ENCODE results near the gene CXCL16. TPM values are rescaled to one million over a fixed set of nuclear protein-coding genes. Genes with fewer than 3 reads are reported as not detected.

CXCL16 gene
- polyA plus RNA-seq, 6 donors from 2014 or later = 12.2 to 19.8 (median 18.4) TPM

DNA sequence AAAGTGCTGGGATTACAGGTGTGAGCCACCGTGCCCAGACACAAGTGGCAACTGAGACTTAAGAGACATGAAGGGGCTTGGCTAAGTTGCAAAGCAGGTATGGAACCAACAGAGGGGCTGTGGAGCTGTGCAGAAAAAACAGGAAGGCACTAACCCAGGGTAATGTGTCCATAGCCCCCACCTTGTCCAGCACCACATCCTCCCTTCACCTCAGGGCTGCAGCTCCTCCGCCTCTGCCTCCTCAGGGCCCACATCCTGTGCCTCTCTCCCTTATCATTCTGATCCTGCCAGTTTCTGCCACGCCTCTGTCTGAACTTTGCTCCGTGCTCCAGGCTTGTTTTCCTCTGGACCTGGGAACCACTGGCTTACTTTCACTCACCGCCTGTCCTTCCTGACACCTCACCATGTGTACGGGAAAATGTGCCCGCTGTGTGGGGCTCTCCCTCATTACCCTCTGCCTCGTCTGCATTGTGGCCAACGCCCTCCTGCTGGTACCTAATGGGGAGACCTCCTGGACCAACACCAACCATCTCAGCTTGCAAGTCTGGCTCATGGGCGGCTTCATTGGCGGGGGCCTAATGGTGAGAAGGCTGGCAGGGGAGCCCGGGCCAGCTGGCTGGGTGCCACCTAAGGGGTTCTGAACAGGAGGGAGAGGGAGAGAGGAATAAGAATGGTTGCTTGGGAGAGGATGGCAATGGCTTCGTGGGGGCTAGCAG is 31.9 kb upstream of the CXCL16 start, which contains the start of gene TM4SF5:
TM4SF5 (plus strand) TSS at position 368 of the 716 bp plus-strand sequence; CDS start at position 405, 37 bp downstream.
- H3K9me3 Mint-ChIP-seq = no peaks in the 10 kb centered on the region
- no peak within 1 kb of the TSS for H3K27ac Mint-ChIP-seq
- no peak for DNase-seq
- H3K4me1 Mint-ChIP-seq = peaks cover 4 to 15% (median 14%) of the 10 kb centered on the region in 3 donors
- no peak for ATAC-seq (ENCODE audit: low read depth in 2 of 2)
- no peaks in the 10 kb centered on the region for H3K36me3 Mint-ChIP-seq
- H3K4me3 Mint-ChIP-seq = no peak within 1 kb of the TSS
- peaks cover 14 to 24% (median 17%) of the 10 kb centered on the region in 3 donors for H3K27me3 Mint-ChIP-seq

DNA sequence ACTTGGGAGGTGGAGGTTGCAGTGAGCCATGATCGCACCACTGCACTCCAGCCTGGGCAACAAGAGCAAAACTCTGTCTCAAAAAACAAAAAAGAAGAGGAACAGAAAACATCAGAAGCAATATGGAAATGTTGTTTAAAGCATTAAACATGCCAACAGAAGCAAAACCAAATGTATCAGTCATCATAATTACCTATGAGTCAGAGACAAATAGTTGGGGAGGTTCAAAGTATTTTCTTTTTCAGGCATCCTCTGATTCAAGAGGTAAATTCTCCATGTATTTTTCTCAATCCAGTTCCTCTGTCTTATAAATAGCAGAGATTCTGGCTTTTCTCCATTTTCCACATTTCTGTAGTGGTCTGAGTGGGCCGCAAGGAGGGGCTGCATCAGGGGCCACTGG is 29.9 kb upstream of the CXCL16 start:
- DNase-seq (no peak), ATAC-seq (ENCODE audit: low read depth in 2 of 2) (no peak)
- no peak overlapping the region for H3K4me3 Mint-ChIP-seq
- H3K27me3 Mint-ChIP-seq = peaks cover 10 to 24% (median 14%) of the 10 kb centered on the region in 3 donors
- peaks cover 5 to 12% (median 12%) of the 10 kb centered on the region in 3 donors for H3K4me1 Mint-ChIP-seq
- H3K27ac Mint-ChIP-seq = no peak overlapping the region
- no peaks in the 10 kb centered on the region for H3K9me3 Mint-ChIP-seq
- H3K36me3 Mint-ChIP-seq = no peaks in the 10 kb centered on the region

DNA sequence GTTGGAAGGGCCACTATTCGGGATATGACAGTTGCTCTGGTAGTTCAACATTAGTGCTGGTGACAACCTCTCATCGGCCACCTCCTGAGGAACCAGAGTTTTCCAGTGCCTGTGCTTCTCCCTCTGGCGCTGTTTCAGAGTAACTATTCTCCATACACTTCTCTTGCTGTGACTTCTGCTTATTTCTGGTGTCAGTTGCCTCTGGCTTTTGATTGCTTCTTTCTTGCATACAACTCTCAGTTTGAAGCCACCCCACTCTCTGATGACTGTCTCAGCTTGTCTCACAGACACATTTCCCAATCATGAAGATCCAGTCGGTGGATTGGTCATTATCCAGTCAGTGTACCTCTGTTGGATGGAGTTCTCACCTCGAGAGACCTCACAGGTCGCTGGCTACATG is 28.6 kb upstream of the CXCL16 start:
- H3K36me3 Mint-ChIP-seq = no peaks in the 10 kb centered on the region
- no peaks in the 10 kb centered on the region for H3K9me3 Mint-ChIP-seq
- peaks cover 6 to 8% (median 8%) of the 10 kb centered on the region in 3 donors for H3K4me1 Mint-ChIP-seq
- H3K27me3 Mint-ChIP-seq = peaks cover 7 to 18% (median 8%) of the 10 kb centered on the region in 3 donors
- H3K27ac Mint-ChIP-seq = no peak overlapping the region
- H3K4me3 Mint-ChIP-seq = no peak overlapping the region
- ATAC-seq (ENCODE audit: low read depth in 2 of 2) = no peak
- DNase-seq = no peak

DNA sequence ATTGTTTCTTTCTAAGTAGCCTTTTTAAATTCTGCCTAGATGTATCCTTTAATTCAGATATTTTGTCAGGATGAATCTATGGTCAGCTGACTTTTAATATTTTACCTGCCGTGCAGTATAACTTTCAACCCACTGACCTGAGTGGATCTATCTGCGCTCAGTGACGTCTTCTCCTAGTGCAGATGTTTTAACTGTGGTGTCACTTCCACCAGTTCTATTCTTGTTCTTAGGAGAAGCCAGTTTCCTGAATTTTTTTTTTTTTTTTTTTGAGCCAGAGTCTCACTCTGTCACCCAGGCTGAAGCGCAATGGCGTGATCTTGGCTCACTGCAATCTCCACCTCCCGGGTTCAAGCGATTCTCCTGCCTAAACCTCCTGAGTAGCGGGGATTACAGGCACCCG is 27.0 kb upstream of the CXCL16 start:
- Mint-ChIP-seq H3K36me3 (no peaks in the 10 kb centered on the region), H3K27ac (no peak overlapping the region), H3K27me3 (peaks cover 4 to 14% (median 12%) of the 10 kb centered on the region in 3 donors), H3K4me3 (no peak overlapping the region), H3K9me3 (no peaks in the 10 kb centered on the region), H3K4me1 (peaks cover 5 to 7% (median 6%) of the 10 kb centered on the region in 3 donors)
- ATAC-seq (ENCODE audit: low read depth in 2 of 2) (no peak), DNase-seq (no peak)

DNA sequence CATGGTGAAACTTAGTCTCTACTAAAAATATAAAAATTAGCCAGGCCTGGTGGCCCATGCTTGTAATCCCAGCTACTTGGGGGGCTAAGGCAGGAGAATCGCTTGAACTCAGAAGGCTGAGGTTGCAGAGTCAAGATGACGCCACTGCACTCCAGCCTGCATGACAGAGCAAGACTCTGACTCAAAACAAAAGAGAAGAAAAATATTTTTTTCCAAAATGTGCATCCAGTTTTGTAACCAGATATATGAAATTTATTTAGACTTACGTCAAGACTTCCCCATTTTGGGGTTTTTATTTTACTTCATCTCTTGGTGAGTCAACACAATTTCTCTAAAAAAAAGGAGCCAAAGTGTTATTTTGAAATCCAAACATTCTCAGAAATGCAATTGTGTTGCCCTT is 26.5 kb upstream of the CXCL16 start:
- ATAC-seq (ENCODE audit: low read depth in 2 of 2) (no peak), DNase-seq (no peak)
- Mint-ChIP-seq H3K27me3 (peaks cover 3 to 14% (median 8%) of the 10 kb centered on the region in 3 donors), H3K36me3 (no peaks in the 10 kb centered on the region), H3K4me3 (no peak overlapping the region), H3K4me1 (peaks cover 4 to 7% (median 6%) of the 10 kb centered on the region in 3 donors), H3K9me3 (no peaks in the 10 kb centered on the region), H3K27ac (no peak overlapping the region)

DNA sequence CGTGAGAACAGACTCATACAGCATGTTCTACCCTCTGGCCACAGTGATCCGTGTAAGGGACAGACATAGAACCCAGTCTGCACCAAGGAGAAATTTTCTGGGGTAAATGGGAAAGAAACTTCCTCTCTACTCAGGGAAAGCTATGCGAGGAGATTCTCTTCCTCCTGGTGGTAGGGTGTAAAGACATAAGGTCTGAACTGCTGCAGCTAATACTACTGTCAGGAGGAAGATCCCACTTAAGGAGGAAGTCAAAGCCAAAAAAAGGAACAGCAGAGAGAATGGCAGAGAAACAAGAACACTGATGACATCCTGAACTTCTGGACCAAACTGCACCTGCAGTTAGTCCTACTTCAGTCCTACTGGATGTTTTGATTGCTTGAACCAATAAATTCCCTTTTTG is 24.9 kb upstream of the CXCL16 start:
- Mint-ChIP-seq H3K27ac (no peak overlapping the region), H3K4me1 (peaks cover 4 to 7% (median 6%) of the 10 kb centered on the region in 3 donors), H3K9me3 (no peaks in the 10 kb centered on the region), H3K27me3 (peaks cover 7 to 18% (median 8%) of the 10 kb centered on the region in 3 donors), H3K4me3 (no peak overlapping the region), H3K36me3 (no peaks in the 10 kb centered on the region)
- DNase-seq (no peak), ATAC-seq (ENCODE audit: low read depth in 2 of 2) (peak in 1 of 2 donors; percentile 28)

DNA sequence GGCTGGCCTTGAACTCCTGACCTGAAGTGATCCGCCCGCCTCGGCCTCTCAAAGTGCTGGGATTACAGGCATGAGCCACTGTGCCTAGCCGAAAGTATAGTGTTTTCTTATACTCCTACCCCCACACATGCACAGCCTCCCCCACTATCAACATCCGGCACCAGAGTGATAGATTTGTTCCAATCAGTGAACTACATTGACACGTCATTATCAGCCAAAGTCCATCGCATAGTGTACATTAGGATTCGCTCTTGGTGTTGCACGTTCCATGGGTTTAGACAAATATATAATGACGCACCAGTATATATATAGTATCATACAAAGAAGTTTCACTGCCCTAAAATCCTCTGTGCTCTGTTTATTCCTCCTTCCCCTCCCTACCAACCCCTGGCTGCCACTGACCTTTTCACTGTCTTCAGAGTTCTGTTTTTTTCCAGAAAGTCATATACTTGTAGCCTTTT is 20.1 kb upstream of the CXCL16 start:
- no peak overlapping the region for H3K27ac Mint-ChIP-seq
- DNase-seq = no peak
- H3K4me3 Mint-ChIP-seq = no peak overlapping the region

DNA sequence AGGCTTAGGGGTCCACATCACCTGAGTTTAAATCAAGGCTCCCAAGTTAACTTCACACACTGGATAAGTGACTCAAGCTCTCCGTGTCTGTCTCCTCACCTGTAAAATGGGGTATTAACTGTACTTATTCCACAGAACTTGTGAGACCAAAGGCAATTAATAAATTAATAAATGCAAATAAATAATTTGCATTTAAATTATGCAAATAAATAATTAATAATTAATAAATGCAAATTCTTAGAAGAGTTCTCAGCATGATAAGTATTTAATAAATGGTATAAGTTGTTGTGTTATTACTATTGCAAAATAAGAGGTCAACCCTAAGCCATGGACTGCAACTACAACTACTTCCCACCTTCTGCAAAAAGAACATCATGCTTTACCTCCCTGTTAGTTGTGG is 13.7 kb upstream of the CXCL16 start:
- Mint-ChIP-seq H3K27me3 (peaks cover 22 to 57% (median 33%) of the 10 kb centered on the region in 3 donors), H3K27ac (no peak overlapping the region), H3K4me3 (no peak overlapping the region), H3K36me3 (no peaks in the 10 kb centered on the region), H3K9me3 (no peaks in the 10 kb centered on the region), H3K4me1 (peaks cover 3 to 4% (median 3%) of the 10 kb centered on the region in 3 donors)
- no peak for DNase-seq
- ATAC-seq (ENCODE audit: low read depth in 2 of 2) = no peak

More for the DNA sequence above, 20.1 kb upstream of the CXCL16 start:
- Mint-ChIP-seq H3K9me3 (no peaks in the 10 kb centered on the region), H3K4me1 (peaks cover 4 to 7% (median 6%) of the 10 kb centered on the region in 3 donors), H3K27me3 (peaks cover 8 to 24% (median 13%) of the 10 kb centered on the region in 3 donors), H3K36me3 (no peaks in the 10 kb centered on the region)
- ATAC-seq (ENCODE audit: low read depth in 2 of 2) = no peak

DNA sequence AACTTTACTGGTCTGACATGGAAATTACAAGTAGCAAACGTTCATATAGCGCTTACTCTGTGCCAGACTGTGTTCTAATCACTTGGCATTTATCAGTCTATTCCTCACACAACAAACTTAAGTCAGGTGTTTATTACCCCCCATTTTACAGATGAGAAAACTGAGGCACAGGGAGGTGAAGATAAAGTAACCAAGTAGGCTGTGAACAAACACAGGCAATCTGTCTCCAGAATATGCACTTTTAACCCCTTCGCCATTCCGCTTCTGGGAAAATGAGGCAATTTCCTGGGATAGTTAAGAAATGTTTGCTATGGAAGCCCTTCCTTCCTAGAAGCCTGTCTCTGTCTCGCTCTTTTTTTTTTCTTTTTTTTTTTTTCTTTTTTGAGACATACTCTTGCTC is 12.2 kb upstream of the CXCL16 start:
- Mint-ChIP-seq H3K27ac (no peak overlapping the region), H3K9me3 (no peaks in the 10 kb centered on the region), H3K36me3 (no peaks in the 10 kb centered on the region), H3K4me1 (peaks cover 11 to 14% (median 12%) of the 10 kb centered on the region in 3 donors), H3K27me3 (peaks cover 20 to 60% (median 38%) of the 10 kb centered on the region in 3 donors), H3K4me3 (no peak overlapping the region)
- DNase-seq (no peak), ATAC-seq (ENCODE audit: low read depth in 2 of 2) (no peak)

DNA sequence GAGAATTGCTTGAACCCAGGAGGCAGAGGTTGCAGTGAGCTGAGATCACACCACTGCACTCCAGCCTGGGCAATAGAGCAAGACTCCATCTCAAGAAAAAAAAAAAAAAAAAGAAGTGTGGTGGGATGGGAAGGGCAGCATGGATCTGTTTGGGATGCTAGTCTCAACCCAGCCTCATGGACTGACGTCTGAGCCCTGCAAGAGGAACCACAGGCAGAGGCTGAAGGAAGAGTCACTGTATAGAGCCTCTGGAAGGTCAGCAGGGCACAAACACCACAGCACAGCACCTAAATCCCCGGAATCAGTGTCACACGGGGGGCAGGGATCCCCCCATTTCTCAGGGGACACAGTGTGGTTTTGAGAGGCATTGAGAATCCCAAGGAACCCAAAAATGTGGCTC is 10.9 kb upstream of the CXCL16 start:
- no peaks in the 10 kb centered on the region for H3K36me3 Mint-ChIP-seq
- H3K4me3 Mint-ChIP-seq = no peak overlapping the region
- H3K4me1 Mint-ChIP-seq = peaks cover 11 to 14% (median 14%) of the 10 kb centered on the region in 3 donors
- DNase-seq (no peak), ATAC-seq (ENCODE audit: low read depth in 2 of 2) (no peak)
- no peaks in the 10 kb centered on the region for H3K9me3 Mint-ChIP-seq
- H3K27ac Mint-ChIP-seq = no peak overlapping the region
- peaks cover 30 to 73% (median 47%) of the 10 kb centered on the region in 3 donors for H3K27me3 Mint-ChIP-seq

DNA sequence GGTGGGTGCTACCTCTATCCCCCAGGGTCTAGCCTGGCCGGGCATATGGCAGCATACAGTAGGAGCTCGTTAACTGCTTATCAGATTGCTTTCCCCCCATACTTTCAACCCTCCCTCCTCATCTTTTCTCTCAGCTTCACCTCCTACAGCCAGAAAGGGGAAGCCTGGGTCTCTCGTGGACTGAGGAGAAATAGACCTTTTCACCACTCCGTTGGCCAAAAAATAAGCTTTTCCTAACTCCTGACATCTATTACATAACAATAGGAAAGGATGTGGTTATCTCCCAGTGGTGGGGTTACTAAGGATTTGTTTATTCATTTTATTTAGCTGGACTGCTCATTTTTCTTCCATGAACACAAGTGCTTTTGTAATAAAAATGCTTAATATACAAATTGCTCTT is 9.0 kb upstream of the CXCL16 start:
- DNase-seq = no peak
- Mint-ChIP-seq H3K4me3 (peak overlapping the region in 3 of 8 donors; percentile 21 to 58 (median 39)), H3K4me1 (peaks cover 19 to 20% (median 19%) of the 10 kb centered on the region in 3 donors), H3K9me3 (no peaks in the 10 kb centered on the region), H3K27me3 (peaks cover 30 to 78% (median 45%) of the 10 kb centered on the region in 3 donors), H3K27ac (no peak overlapping the region), H3K36me3 (no peaks in the 10 kb centered on the region)
- ATAC-seq (ENCODE audit: low read depth in 2 of 2) = no peak

DNA sequence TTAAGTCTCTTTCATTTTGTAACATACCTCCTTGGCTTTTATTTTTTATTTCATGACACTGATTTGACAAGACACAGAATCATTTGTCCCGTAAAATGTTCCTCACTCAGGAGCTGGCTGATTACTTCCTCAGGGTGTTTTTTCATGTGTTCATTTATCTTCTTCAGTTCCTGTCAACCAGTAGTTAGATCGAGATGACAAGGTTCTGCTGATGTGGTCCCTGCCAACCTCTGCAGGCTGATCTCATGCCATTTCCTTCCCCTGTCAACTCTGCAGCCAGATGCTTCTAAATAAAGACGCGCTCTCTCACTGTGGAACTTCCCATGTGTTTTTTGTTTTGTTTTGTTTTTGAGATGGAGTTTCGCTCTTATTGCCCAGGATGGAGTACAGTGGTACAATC is 8.1 kb upstream of the CXCL16 start:
- DNase-seq = no peak
- peak overlapping the region; percentile 2 to 79 (median 38) for H3K4me3 Mint-ChIP-seq
- peaks cover 29 to 82% (median 48%) of the 10 kb centered on the region in 3 donors for H3K27me3 Mint-ChIP-seq
- peaks cover 19 to 25% (median 19%) of the 10 kb centered on the region in 3 donors for H3K4me1 Mint-ChIP-seq
- no peaks in the 10 kb centered on the region for H3K36me3 Mint-ChIP-seq
- peak; percentile 95 to 96 for ATAC-seq (ENCODE audit: low read depth in 2 of 2)
- H3K9me3 Mint-ChIP-seq = no peaks in the 10 kb centered on the region
- H3K27ac Mint-ChIP-seq = peak overlapping the region in 3 of 6 donors; percentile 27 to 90 (median 63)

DNA sequence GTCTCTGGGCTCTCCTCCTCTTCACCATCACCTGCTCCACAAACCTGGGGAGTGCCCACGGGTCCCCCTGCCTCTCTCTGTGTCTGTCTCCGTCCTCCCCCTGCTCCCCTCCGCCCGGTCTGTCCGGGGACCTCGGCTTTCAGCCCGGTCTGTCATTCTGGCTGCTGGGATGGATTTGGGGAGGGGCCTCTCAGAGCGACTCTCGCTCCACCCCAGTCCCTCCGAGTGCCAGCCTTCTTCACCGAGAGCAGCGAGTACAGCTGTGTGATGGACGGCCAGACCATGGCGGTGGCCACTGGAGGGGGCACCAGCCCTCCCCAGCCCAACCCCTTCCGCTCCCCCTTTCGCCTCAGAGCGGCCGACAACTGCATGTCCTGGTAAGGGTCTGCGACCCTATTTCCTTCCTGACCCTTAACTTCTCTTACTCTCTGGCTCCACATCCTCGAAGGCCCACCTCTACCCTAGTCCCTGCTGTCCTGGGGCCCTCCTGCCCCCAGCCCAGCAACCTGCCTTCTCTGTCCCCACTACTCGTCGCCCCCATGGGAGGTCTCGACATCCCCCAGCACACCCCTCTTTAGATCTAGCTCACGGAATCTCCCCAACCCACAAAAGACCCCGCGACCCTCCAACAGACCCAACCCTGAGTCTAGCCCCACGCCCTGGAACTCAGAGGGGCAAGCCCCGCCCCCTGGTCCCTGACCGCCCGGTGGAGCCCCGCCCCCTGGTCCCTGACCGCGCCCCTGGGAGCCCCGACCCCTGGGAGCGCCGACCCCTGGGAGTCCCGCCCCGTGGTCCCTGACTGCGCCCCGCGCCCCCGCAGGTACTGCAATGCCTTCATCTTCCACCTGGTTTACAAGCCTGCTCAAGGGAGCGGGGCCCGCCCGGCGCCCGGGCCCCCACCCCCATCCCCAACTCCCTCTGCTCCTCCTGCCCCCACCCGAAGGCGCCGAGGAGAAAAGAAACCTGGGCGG is 5.6 kb upstream of the CXCL16 start:
- ATAC-seq (ENCODE audit: low read depth in 2 of 2) = no peak
- DNase-seq = no peak
- Mint-ChIP-seq H3K27me3 (peaks cover 27 to 76% (median 61%) of the 10 kb centered on the region in 3 donors), H3K27ac (peak overlapping the region in 2 of 6 donors; percentile 44 to 93), H3K9me3 (no peaks in the 10 kb centered on the region), H3K4me3 (peak overlapping the region in 1 of 8 donors; percentile 56), H3K4me1 (peaks cover 23 to 29% (median 24%) of the 10 kb centered on the region in 3 donors), H3K36me3 (no peaks in the 10 kb centered on the region)
